HCT116 (cell line): ENCODE results near the gene SBF2. TPM values are rescaled to one million over a fixed set of nuclear protein-coding genes. Genes with fewer than 3 reads are reported as not detected.

ENCODE experiments used
- ATAC-seq: fragments of 200-7000 bp; cut with Tn5 transposase; 2 replicates; pipeline ENCODE4 v1.9.1; 2020; ENCODE audit warnings: mild to moderate bottlenecking, moderate library complexity
- BruUV-seq: library from RNA; stranded (reverse); fragments of 400-500 nt; replicated peaks from 2 replicates; lab custom pipeline; 2021; lab: Mats Ljungman, UMichigan
- CTCF ChIA-PET: fragments of 300-600 bp; sonication (Branson Sonifier 250); formaldehyde crosslinking; loops from one replicate; lab custom pipeline; 2021; ENCODE audit warnings: antibody characterized with exemption; lab: Charles Lee
- POLR2A ChIA-PET: fragments of 300-600, 350-600 bp; sonication (Branson Sonifier 250); formaldehyde crosslinking; loops from one replicate; lab custom pipeline; 2021; ENCODE audit warnings: antibody characterized with exemption; lab: Charles Lee
- RAD21 ChIA-PET, 2 experiments: fragments of 300-600 bp; sonication (Branson Sonifier 250); formaldehyde crosslinking; loops; one replicate each; lab custom pipeline; 2023; ENCODE audit warnings: low total read pairs in 2 of 2; ENCODE audit not compliant: uncharacterized antibody in 2 of 2, unreplicated experiment in 2 of 2, low non-redundant PET in 1 of 2; lab: Charles Lee
- DNase-seq: peaks from one replicate; pipeline ENCODE4 v3.0.0-alpha.2; 2010; ENCODE audit warnings: low read depth, low spot score
- H2AFZ ChIP-seq: fragments of 200-600 bp; shearing (Covaris generic), sonication (generic); 2 replicates; pipeline ENCODE4 v1.6.1; 2017; ENCODE audit warnings: low read depth, mixed run types, mixed read lengths, antibody characterized with exemption, low read length; ENCODE audit not compliant: poor library complexity, severe bottlenecking
- H3K27ac ChIP-seq: 2 replicates; pipeline ENCODE4 v1.5.1; 2012; ENCODE audit warnings: low read depth, low read length
- H3K27me3 ChIP-seq: fragments of 200-600 bp; sonication (generic); 2 replicates; pipeline ENCODE4 v1.6.1; 2016; ENCODE audit warnings: mixed run types, low read length, mixed read lengths; ENCODE audit not compliant: insufficient read depth
- H3K36me3 ChIP-seq, 2 experiments: fragments of 200-500 bp in 1 of 2; fragments of 200-600 bp in 1 of 2; sonication (Bioruptor generic) in 1 of 2; sonication (generic) in 1 of 2; 2 replicates each; pipeline versions ENCODE4 v1.5.1 to v1.6.1; 2014 to 2016; ENCODE audit warnings: low read length in 2 of 2, inconsistent platforms in 1 of 2, mixed read lengths in 1 of 2, mixed run types in 1 of 2; ENCODE audit not compliant: insufficient read depth in 2 of 2, control insufficient read depth in 1 of 2
- H3K4me1 ChIP-seq, 2 experiments: fragments of 200-600 bp in 1 of 2; sonication (generic) in 1 of 2; 2 replicates each; pipeline versions ENCODE4 v1.5.1 to v1.6.1; 2012 to 2017; ENCODE audit warnings: low read length in 2 of 2, inconsistent platforms in 1 of 2, mild to moderate bottlenecking in 1 of 2, mixed read lengths in 1 of 2, mixed run types in 1 of 2, moderate library complexity in 1 of 2; ENCODE audit not compliant: insufficient read depth in 2 of 2, control insufficient read depth in 1 of 2
- H3K4me2 ChIP-seq: fragments of 200-600 bp; sonication (generic); 2 replicates; pipeline ENCODE4 v1.6.1; 2017; ENCODE audit warnings: mixed run types, low read length, mixed read lengths
- H3K4me3 ChIP-seq, 2 experiments: fragments of 200-600 bp in 1 of 2; sonication (generic) in 1 of 2; replicated peaks in 1 of 2; 2 replicates each; pipeline ENCODE4 v1.5.1; 2011 to 2016; ENCODE audit warnings: low read length in 2 of 2, control low read depth in 1 of 2, low read depth in 1 of 2, mild to moderate bottlenecking in 1 of 2, mixed read lengths in 1 of 2, mixed run types in 1 of 2
- H3K79me2 ChIP-seq: fragments of 200-600 bp; sonication (generic); 2 replicates; pipeline ENCODE4 v1.6.1; 2017; ENCODE audit warnings: mild to moderate bottlenecking, mixed run types, low read length, moderate library complexity, mixed read lengths; ENCODE audit not compliant: insufficient read depth
- H3K9ac ChIP-seq: fragments of 200-600 bp; sonication (generic); 2 replicates; pipeline ENCODE4 v1.6.1; 2016; ENCODE audit warnings: low read length, mixed read lengths
- H3K9me2 ChIP-seq: fragments of 200-600 bp; sonication (generic), shearing (Covaris generic); 2 replicates; pipeline ENCODE4 v1.6.1; 2017; ENCODE audit warnings: mixed run types, mild to moderate bottlenecking, moderate library complexity; ENCODE audit not compliant: insufficient read depth
- H3K9me3 ChIP-seq, 2 experiments: fragments of 200-500 bp in 1 of 2; fragments of 200-600 bp in 1 of 2; sonication (Bioruptor generic) in 1 of 2; sonication (generic) in 1 of 2; 2 replicates each; pipeline ENCODE4 v1.6.1; 2014 to 2017; ENCODE audit warnings: low read length in 2 of 2, mixed read lengths in 2 of 2, inconsistent platforms in 1 of 2, low read depth in 1 of 2, mild to moderate bottlenecking in 1 of 2, mixed run types in 1 of 2, moderate library complexity in 1 of 2; ENCODE audit not compliant: control insufficient read depth in 1 of 2, insufficient read depth in 1 of 2
- H4K20me1 ChIP-seq: fragments of 200-600 bp; sonication (generic), shearing (Covaris generic); 2 replicates; pipeline ENCODE4 v1.6.1; 2017; ENCODE audit warnings: mixed run types, mild to moderate bottlenecking, moderate library complexity; ENCODE audit not compliant: insufficient read depth
- CBX3 ChIP-seq: IDR thresholded peaks from 2 replicates; pipeline ENCODE4 v1.6.1; 2012; ENCODE audit warnings: low read depth
- CEBPB ChIP-seq: IDR thresholded peaks from 2 replicates; pipeline ENCODE4 v1.6.1; 2012; ENCODE audit warnings: low read depth
- CTCF ChIP-seq, 3 experiments: fragments of 200-600 bp in 1 of 3; sonication (generic) in 1 of 3; IDR thresholded peaks in 2 of 3; conservative IDR thresholded peaks in 1 of 3; 2 replicates each; pipeline ENCODE4 v1.5.1; 2012 to 2017; ENCODE audit warnings: low read depth in 2 of 3, low read length in 2 of 3, antibody characterized with exemption in 1 of 3, borderline replicate concordance in 1 of 3, control low read depth in 1 of 3, mild to moderate bottlenecking in 1 of 3, mixed read lengths in 1 of 3, mixed run types in 1 of 3, moderate library complexity in 1 of 3; ENCODE audit not compliant: insufficient read depth in 1 of 3
- ELF1 ChIP-seq: IDR thresholded peaks from 2 replicates; pipeline ENCODE4 v1.6.1; 2012; ENCODE audit warnings: low read depth, borderline replicate concordance
- EZH2 ChIP-seq: fragments of 200-600 bp; sonication (generic); IDR thresholded peaks from 2 replicates; pipeline ENCODE4 v1.6.1; 2017; ENCODE audit warnings: antibody characterized with exemption, mixed run types
- EZH2phosphoT487 ChIP-seq: fragments of 200-600 bp; IDR thresholded peaks from 2 replicates; pipeline ENCODE4 v1.6.1; 2018; ENCODE audit warnings: antibody characterized with exemption, borderline replicate concordance
- FOSL1 ChIP-seq: IDR thresholded peaks from 2 replicates; pipeline ENCODE4 v1.6.1; 2012; ENCODE audit warnings: low read depth
- JUND ChIP-seq: IDR thresholded peaks from 2 replicates; pipeline ENCODE4 v1.6.1; 2012
- MAX ChIP-seq: IDR thresholded peaks from 2 replicates; pipeline ENCODE4 v1.6.1; 2012
- POLR2A ChIP-seq: IDR thresholded peaks from 2 replicates; pipeline ENCODE4 v1.7.0; 2011; ENCODE audit warnings: borderline replicate concordance; ENCODE audit not compliant: insufficient read depth, insufficient read length; ENCODE audit errors: extremely low read depth
- RAD21 ChIP-seq: IDR thresholded peaks from 2 replicates; pipeline ENCODE4 v1.6.1; 2012; ENCODE audit warnings: low read depth, mild to moderate bottlenecking
- REST ChIP-seq: IDR thresholded peaks from 2 replicates; pipeline ENCODE4 v1.6.1; 2012; ENCODE audit warnings: low read depth
- SIN3A ChIP-seq: IDR thresholded peaks from 2 replicates; pipeline ENCODE4 v1.6.1; 2012; ENCODE audit warnings: low read depth
- SP1 ChIP-seq: IDR thresholded peaks from 2 replicates; pipeline ENCODE4 v1.6.1; 2012; ENCODE audit warnings: low read depth
- SRF ChIP-seq: IDR thresholded peaks from 2 replicates; pipeline ENCODE4 v1.6.1; 2012; ENCODE audit warnings: low read depth
- TCF7L2 ChIP-seq: IDR thresholded peaks from 2 replicates; pipeline ENCODE4 v1.7.0; 2011; ENCODE audit warnings: borderline replicate concordance, inconsistent platforms; ENCODE audit not compliant: insufficient read depth, insufficient read length; ENCODE audit errors: extremely low read depth
- YY1 ChIP-seq: IDR thresholded peaks from 2 replicates; pipeline ENCODE4 v1.6.1; 2011; ENCODE audit warnings: low read length, low read depth, moderate library complexity, mild to moderate bottlenecking; ENCODE audit not compliant: insufficient replicate concordance; ENCODE audit errors: extremely low read depth
- ZFX ChIP-seq: fragments of 450-650 bp; IDR thresholded peaks from 2 replicates; pipeline ENCODE4 v1.6.1; 2017
- ZNF274 ChIP-seq: fragments of 200-500 bp; sonication (Bioruptor generic); IDR thresholded peaks from 2 replicates; pipeline ENCODE4 v1.6.1; 2014; ENCODE audit warnings: mild to moderate bottlenecking, low read depth, low read length, inconsistent platforms
- intact Hi-C: fragments of 100-400 bp; cut with micrococcal nuclease; formaldehyde crosslinking; loops from 2 replicates; pipeline ENCODE4 v1.10.0; 2022
- total RNA-seq: library from RNA; stranded (reverse); gene quantifications from one replicate; pipeline ENCODE4 v1.2.1, GENCODE V29; 2021; ENCODE audit not compliant: unreplicated experiment

Gene SBF2
- total RNA-seq, 1 experiment from 2014 or later = 35.0 TPM

GRCh38 chr11:9740202-9740883 lies 553.7 kb downstream of the SBF2 start (continued):
- TF ChIP-seq SIN3A = no peak
- no peak for TF ChIP-seq ZNF274
- no peak for TF ChIP-seq YY1
- no peak for TF ChIP-seq TCF7L2
- no peak for TF ChIP-seq CEBPB
- no peak for TF ChIP-seq EZH2phosphoT487
- no peak for TF ChIP-seq ELF1
- no peak for TF ChIP-seq FOSL1
- no peak for TF ChIP-seq SP1
- no peak for TF ChIP-seq CBX3
- TF ChIP-seq RAD21 = no peak
- no peak for TF ChIP-seq ZFX

GRCh38 chr11:9739123-9739900 lies 554.7 kb downstream of the SBF2 start:
- no peak overlapping the region for H2AFZ ChIP-seq
- BruUV-seq = no TSS peak
- H3K4me3 ChIP-seq = no peak overlapping the region
- ChIA-PET CTCF (no interaction called here), RAD21 (no interaction called here), POLR2A (no interaction called here)
- no peaks in the 10 kb centered on the region for H3K9me2 ChIP-seq
- H3K4me2 ChIP-seq = no peak overlapping the region
- H3K27me3 ChIP-seq = no peaks in the 10 kb centered on the region
- DNase-seq (no peak), ATAC-seq (no peak)
- intact Hi-C loops = no loop called here
- no peak overlapping the region for H3K9ac ChIP-seq
- H4K20me1 ChIP-seq = no peaks in the 10 kb centered on the region
- no peak overlapping the region for H3K27ac ChIP-seq
- H3K9me3 ChIP-seq = no peaks in the 10 kb centered on the region
- no peaks in the 10 kb centered on the region for H3K4me1 ChIP-seq
- H3K79me2 ChIP-seq = no peaks in the 10 kb centered on the region
- 0 out of 4 replicates have a peak, but pooled peaks cover 0 to 11% of the 10 kb centered on the region in 2 experiments for H3K36me3 ChIP-seq
- TF ChIP-seq EZH2 (no peak), CTCF (IDR thresholded peaks at IDR 0.05 in 2 of 3, conservative IDR thresholded peaks at IDR 0.05 in 1 of 3; ENCODE audit: borderline replicate concordance in 1 of 3, insufficient read depth in 1 of 3, low read depth in 2 of 3, low read length in 2 of 3) (no peak), SIN3A (no peak), MAX (no peak), RAD21 (no peak), JUND (no peak), CBX3 (no peak), POLR2A (no peak), REST (no peak), SRF (no peak), YY1 (no peak), ZNF274 (no peak), CEBPB (no peak), ELF1 (no peak), FOSL1 (no peak)
